ENCODE data around the gene HEBP2.
"Not testable (repeated sequence)": the region's sequence is repeated elsewhere in the genome, so short reads cannot be mapped to it uniquely, and the experiment has no call there.

Gene HEBP2

DNA sequence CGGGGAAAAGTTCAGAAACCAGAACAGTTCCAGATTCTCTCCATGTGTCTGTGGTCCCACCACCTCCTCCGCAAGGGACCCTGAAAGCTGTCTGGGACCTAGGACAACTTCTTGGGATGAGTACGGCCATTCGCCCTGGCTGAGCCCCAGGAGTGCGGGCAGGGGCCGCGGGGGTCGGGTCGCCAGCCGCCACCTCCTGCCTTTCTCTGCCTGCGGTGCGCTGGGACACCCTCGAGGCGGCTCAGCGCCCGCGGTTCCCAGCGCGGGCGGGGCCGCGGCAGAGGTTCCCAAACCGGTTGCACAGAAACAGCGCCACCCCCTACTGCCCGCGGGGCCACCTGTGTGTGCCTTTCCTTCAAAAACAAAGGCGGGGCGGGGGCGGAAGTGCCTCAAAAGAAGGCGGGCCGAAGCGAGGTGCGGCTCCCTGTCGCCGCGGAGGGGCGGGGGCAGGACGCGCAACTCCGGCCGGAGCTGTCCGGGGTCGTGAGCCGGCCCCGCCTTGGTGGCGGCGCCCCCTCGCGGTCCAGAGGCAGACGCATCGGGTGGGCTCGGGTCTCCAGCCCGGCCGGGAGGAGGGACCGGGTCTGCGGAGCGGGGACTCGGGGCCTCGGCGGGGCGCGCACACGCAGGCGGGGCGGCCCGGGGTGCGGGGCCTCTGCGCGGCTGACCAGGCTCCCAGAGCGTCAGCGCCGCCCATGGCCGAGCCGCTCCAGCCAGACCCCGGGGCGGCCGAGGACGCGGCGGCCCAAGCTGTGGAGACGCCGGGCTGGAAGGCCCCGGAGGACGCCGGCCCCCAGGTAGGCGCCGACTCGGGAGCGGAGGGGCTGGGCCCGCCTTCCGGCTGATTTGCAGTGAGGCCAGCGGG lies at the start of gene HEBP2:
HEBP2 (plus strand) TSS at position 423 of the 865 bp plus-strand sequence; CDS start at position 696, 273 bp downstream.
- peak; percentile 88 for DNase-seq

GRCh38 chr6:138357928-138358327 lies 46.1 kb upstream of the HEBP2 start:
- no peak for DNase-seq

GRCh38 chr6:138368684-138369083 lies 35.3 kb upstream of the HEBP2 start:
- not testable (repeated sequence) for DNase-seq

DNA sequence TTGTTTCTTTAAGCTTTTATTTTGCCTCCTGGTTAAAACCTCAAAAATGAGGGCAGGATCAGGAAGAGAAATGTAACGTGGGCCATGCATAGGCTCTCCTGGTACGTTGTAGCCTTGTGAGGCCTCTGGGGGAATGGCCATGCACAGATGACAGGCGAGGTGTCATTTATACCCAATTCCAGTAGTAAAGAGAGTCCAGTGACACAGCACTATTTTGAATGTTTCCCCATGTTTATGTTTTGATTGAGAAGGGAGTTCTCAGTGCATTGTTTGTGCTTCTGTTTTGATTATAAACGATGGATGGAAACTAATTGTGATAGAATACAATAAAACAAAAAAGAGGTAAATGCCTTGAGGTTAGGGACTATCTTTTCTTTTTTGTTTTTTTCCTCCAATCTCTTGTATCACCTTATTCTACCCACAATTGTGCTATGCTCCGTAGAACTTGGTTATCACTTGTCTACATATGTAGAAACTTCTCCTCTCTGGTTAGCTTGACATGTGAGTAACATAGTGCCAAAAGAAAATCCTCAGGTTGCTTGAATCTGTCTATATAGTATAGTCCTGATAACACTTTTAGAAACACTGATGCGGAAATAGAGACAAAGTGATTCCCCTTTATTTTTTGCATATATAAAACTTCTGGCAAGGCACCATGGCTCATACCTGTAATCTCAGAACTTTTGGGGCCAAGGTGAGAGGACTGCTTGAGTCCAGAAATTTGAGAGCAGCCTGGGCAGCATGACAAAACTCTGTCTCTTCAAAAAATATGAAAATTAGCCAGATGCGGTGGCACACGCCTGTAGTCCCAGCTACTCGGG lies 33.2 kb upstream of the HEBP2 start:
- no peak for DNase-seq

GRCh38 chr6:138371452-138371711 lies 32.6 kb upstream of the HEBP2 start:
- no peak for DNase-seq

DNA sequence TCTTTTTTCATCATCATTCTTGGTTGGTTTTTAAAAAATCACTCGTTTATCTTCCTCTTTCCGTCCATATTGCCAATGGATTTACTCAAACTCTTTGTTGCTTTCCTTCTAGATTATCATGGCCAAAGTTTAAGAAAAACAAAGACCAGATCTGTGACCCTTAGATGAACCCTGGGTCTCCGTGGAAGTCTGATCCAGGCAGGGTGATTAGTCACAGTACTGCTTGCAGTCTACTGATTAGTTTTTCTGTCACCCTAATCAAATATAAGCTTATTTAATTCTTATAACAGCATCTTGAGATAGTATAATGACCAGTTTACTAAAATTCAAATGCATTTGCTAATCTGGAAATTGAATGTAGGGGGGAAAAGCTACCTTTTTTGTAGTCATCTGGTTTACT lies 32.3 kb upstream of the HEBP2 start:
- DNase-seq = no peak

DNA sequence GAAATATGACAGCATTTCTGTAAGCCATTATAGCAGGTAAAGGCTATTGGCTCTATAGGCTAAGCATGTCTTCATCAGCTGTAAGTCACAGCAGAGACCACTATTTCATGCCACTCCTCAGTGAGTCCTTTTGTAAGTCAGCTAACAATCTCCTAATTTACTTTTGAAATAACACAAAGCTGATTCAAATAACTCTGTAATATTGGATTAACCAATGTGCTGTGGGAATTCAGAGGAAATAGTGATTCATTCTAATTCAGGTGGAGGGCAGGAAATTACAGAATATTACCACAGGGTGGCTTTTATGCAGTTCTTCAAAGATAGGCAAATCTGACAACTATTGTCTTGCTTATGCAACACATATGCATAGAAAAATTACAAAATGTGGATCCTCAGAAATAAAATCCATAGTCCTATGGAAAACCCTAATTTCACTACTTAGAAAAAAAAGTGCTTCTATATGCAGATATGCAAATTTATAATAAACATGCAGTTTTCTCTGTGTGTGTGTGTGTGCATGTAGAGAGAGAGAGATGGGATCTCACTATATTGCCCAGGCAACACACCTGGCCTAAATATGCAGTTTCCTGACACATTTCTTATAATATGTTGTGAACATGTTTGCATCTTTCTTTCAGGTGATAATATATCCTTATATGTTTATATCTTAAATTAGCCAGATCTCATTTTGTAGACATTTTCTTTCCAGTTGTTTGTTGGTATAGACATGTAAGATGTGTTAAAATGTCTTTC lies 31.1 kb upstream of the HEBP2 start:
- no peak for DNase-seq

- DNase-seq = no peak
These were observed 29.8 kb upstream of the HEBP2 start for GRCh38 chr6:138374230-138374629.

GRCh38 chr6:138374815-138375214 lies 29.2 kb upstream of the HEBP2 start:
- DNase-seq = no peak

GRCh38 chr6:138377042-138377441 lies 27.0 kb upstream of the HEBP2 start:
- DNase-seq = no peak

DNA sequence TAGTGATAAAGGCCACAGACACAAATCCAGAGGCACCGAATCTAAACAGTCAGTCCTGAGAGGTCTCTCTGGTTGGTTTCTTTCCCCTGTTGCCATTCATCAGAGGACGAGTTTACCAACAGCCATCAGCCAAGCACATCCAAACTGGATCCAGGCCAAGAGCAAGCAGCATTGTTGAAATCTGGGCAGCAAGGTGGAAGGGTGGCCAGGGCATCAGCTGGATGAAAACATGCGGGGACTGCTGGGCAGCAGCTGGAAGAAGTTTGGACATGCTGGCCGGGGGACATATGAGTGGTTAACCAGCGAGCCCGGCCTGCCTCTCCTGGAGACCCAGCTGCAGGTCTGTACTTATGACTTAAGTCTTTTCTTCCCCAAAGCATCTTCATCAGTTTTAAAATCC lies 26.2 kb upstream of the HEBP2 start, which contains the start of gene SMIM28:
SMIM28 (plus strand) TSS at position 62 of the 400 bp plus-strand sequence; CDS start at position 230, 168 bp downstream.
- DNase-seq = no peak

DNA sequence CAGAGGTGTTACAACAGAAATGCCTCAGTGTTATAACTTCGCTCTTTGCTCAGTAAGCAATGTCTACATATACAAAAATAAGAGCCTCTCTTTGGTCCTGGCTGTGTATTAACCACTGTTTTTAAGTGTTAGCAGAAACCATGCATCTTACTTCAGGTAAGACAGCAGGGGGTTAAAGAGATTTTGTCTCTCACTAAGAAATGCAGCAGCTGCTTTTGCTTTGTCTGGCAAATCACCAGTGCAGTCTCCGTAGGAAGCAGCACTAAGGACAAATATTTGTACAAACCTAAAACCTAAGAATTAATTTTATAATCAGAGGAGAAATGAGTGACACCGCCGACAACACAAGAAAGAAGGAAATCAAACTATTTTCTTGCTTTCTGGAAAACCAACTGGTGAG lies 25.6 kb upstream of the HEBP2 start:
- no peak for DNase-seq

GRCh38 chr6:138382498-138383265 lies 21.3 kb upstream of the HEBP2 start:
- DNase-seq = no peak

GRCh38 chr6:138383776-138384175 lies 20.2 kb upstream of the HEBP2 start:
- DNase-seq = no peak

GRCh38 chr6:138386897-138387296 lies 17.1 kb upstream of the HEBP2 start:
- DNase-seq = no peak

GRCh38 chr6:138387577-138388368 lies 16.2 kb upstream of the HEBP2 start:
- DNase-seq = no peak

DNA sequence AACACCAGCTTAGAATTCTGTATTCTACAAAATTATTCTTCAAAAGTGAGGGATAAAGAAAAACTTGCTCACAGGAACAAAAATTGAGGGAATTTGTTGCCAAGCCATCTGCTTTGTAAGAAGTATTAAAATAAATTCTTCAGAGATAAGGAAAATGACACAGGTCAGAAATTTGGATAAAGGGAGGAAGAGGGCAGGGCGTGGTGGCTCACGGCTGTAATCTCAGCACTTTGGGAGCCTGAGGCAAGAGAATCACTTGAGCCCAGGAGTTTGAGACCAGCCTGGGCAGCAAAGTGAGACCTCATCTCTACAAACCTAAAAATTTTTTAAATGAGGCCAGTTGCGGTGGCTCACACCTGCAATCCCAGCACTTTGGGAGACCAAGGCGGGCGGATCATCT lies 14.5 kb upstream of the HEBP2 start:
- DNase-seq = no peak

- no peak for DNase-seq
These were observed 9.9 kb upstream of the HEBP2 start for GRCh38 chr6:138393871-138394783.

DNA sequence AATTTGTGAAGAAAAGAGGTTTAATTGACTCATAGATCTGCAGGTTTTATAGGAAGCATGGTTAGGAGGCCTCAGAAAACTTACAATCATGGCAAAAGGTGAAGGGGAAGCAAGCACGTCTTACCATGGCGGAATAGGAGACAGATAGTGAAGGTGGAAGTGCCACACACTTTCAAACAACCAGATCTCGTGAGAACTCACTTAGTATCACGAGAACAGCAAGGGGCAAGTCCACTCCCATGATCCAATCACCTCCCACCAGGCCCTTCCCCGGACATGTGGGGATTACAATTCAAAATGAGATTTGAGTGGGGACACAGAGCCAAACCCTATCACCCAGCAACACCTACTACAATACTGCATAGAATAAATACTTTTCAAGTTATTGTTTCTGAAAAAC lies 7.3 kb upstream of the HEBP2 start:
- no peak for DNase-seq
